Measurements from ENCODE around the gene ANXA6. TPM values are rescaled to one million over a fixed set of nuclear protein-coding genes. Genes with fewer than 3 reads are reported as not detected.

Gene ANXA6
- total RNA-seq, 1 donor from 2014 or later: 27.7 TPM

- no peak overlapping the region for H3K27ac Mint-ChIP-seq
- H3K4me3 Mint-ChIP-seq (ENCODE audit: low read depth): no peak overlapping the region
- H3K36me3 Mint-ChIP-seq (ENCODE audit: insufficient read depth): no peaks in the 10 kb centered on the region
- H3K4me1 Mint-ChIP-seq (ENCODE audit: low read depth): peaks cover 7% of the 10 kb centered on the region
- no peaks in the 10 kb centered on the region for H3K27me3 Mint-ChIP-seq
- peak; percentile 82 for TF ChIP-seq CTCF (IDR thresholded peaks at IDR 0.05; ENCODE audit: unreplicated experiment)
- H3K9me3 Mint-ChIP-seq (ENCODE audit: low read depth): no peaks in the 10 kb centered on the region
- peak; percentile 63 for DNase-seq (ENCODE audit: low spot score, unreplicated experiment)
Measured at GRCh38 chr5:151126199-151126645, 31.4 kb downstream of the ANXA6 start.

DNA sequence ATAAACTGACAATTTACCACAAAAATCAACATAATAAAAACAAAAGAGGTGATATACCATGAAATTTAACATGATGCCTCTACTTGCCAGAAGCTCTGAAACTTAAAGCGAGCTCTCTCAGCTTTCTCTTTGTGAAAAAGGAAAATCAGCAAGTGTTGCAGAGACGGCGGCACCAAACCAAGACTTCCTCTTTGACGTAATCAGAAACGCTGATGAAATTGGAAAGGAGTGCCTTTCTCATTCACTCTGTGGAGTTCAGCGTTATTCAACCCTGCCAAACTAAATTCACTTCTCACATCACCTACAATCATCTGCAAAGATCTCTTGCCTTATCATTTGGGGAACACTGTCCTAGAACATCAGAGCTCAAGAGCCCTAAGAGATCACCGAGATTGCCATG is 32.2 kb downstream of the ANXA6 start:
- H3K4me1 Mint-ChIP-seq (ENCODE audit: low read depth): peaks cover 2% of the 10 kb centered on the region
- no peaks in the 10 kb centered on the region for H3K9me3 Mint-ChIP-seq (ENCODE audit: low read depth)

DNA sequence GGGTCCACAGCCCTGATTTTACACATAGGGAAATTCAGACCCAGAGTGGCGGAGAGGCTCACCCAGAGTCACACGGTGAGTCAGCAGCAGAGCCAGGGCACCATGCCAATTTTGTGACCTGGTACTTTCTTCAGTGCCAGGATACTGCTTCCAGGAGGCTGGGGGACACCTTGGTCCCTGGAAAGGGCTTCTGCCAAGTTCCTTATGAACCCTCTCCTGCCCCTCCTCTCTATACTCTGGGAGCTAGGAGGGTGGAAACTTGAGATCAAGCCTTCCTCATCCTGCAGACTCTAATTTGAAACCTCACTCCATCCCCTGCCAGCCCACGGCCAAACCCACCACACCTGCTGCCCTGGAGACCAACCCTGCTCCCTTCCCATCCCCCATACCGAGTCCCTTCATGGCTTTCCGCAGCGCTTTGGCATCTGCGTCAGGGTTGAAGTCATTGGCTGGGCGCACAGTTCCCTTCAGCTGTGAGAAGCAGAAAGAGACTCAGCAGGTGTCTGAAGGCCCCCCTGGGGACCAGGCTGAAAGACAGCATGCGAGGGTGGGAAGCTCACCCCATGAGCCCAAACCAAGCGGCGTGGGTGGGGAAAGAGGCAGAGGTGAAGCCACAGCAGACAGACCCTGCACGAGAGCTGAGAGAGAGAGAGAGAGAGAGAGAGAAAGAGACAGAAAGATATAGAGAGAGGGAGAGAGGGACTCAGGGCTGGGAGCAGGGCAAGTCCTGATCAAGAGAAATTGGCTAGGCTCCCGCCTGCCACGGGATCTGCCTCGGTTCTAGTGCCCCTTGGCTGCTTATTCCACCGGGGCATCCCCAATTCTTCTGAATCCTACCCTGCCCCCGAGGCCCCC is 33.5 kb downstream of the ANXA6 start:
- no peak for TF ChIP-seq CTCF (IDR thresholded peaks at IDR 0.05; ENCODE audit: unreplicated experiment)
- H3K27me3 Mint-ChIP-seq: no peaks in the 10 kb centered on the region
- peaks cover 2% of the 10 kb centered on the region for H3K4me1 Mint-ChIP-seq (ENCODE audit: low read depth)
- H3K27ac Mint-ChIP-seq: no peak overlapping the region
- H3K36me3 Mint-ChIP-seq (ENCODE audit: insufficient read depth): peaks cover 2% of the 10 kb centered on the region
- no peak overlapping the region for H3K4me3 Mint-ChIP-seq (ENCODE audit: low read depth)
- DNase-seq (ENCODE audit: low spot score, unreplicated experiment): no peak
- no peaks in the 10 kb centered on the region for H3K9me3 Mint-ChIP-seq (ENCODE audit: low read depth)

More for the DNA sequence above, 32.2 kb downstream of the ANXA6 start:
- no peaks in the 10 kb centered on the region for H3K27me3 Mint-ChIP-seq
- H3K27ac Mint-ChIP-seq: no peak overlapping the region
- no peak for TF ChIP-seq CTCF (IDR thresholded peaks at IDR 0.05; ENCODE audit: unreplicated experiment)
- peaks cover 2% of the 10 kb centered on the region for H3K36me3 Mint-ChIP-seq (ENCODE audit: insufficient read depth)
- no peak overlapping the region for H3K4me3 Mint-ChIP-seq (ENCODE audit: low read depth)
- no peak for DNase-seq (ENCODE audit: low spot score, unreplicated experiment)

GRCh38 chr5:151122828-151123227 is 34.8 kb downstream of the ANXA6 start:
- peaks cover 2% of the 10 kb centered on the region for H3K36me3 Mint-ChIP-seq (ENCODE audit: insufficient read depth)
- DNase-seq (ENCODE audit: low spot score, unreplicated experiment): no peak
- no peaks in the 10 kb centered on the region for H3K27me3 Mint-ChIP-seq
- no peak for TF ChIP-seq CTCF (IDR thresholded peaks at IDR 0.05; ENCODE audit: unreplicated experiment)
- peaks cover 2% of the 10 kb centered on the region for H3K4me1 Mint-ChIP-seq (ENCODE audit: low read depth)
- H3K27ac Mint-ChIP-seq: no peak overlapping the region
- H3K4me3 Mint-ChIP-seq (ENCODE audit: low read depth): no peak overlapping the region
- no peaks in the 10 kb centered on the region for H3K9me3 Mint-ChIP-seq (ENCODE audit: low read depth)

GRCh38 chr5:151121665-151122064 is 35.9 kb downstream of the ANXA6 start:
- Mint-ChIP-seq H3K27me3 (no peaks in the 10 kb centered on the region), H3K9me3 (ENCODE audit: low read depth) (no peaks in the 10 kb centered on the region), H3K27ac (no peak overlapping the region), H3K36me3 (ENCODE audit: insufficient read depth) (peaks cover 2% of the 10 kb centered on the region), H3K4me3 (ENCODE audit: low read depth) (no peak overlapping the region), H3K4me1 (ENCODE audit: low read depth) (peaks cover 2% of the 10 kb centered on the region)
- no peak for TF ChIP-seq CTCF (IDR thresholded peaks at IDR 0.05; ENCODE audit: unreplicated experiment)
- DNase-seq (ENCODE audit: low spot score, unreplicated experiment): no peak
